CD8-positive, alpha-beta memory T cell (primary cell): ENCODE measurements around the gene IGIP. TPM values are rescaled to one million over a fixed set of nuclear protein-coding genes. Genes with fewer than 3 reads are reported as not detected.

Experiments used
- CTCF ChIA-PET: fragments of 350-600 bp; sonication (Branson Sonifier 250); formaldehyde crosslinking; loops from one replicate; lab custom pipeline; 2021; ENCODE audit warnings: antibody characterized with exemption; lab: Charles Lee
- POLR2A ChIA-PET: fragments of 350-600 bp; sonication (Branson Sonifier 250); formaldehyde crosslinking; loops from one replicate; lab custom pipeline; 2021; ENCODE audit warnings: antibody characterized with exemption; lab: Charles Lee
- DNase-seq, 5 donors: peaks; one replicate each; pipeline versions ENCODE4 v3.0.0 to v3.0.0-alpha.2; 2020 to 2022; ENCODE audit warnings: mixed read lengths in 1 of 5
- H3K27ac ChIP-seq: one replicate; pipeline ENCODE4 v1.7.0; 2013; ENCODE audit warnings: low read depth, mild to moderate bottlenecking, low read length, moderate library complexity
- H3K27me3 ChIP-seq: 2 replicates; pipeline ENCODE4 v1.7.0; 2013; ENCODE audit warnings: low read length, mild to moderate bottlenecking; ENCODE audit not compliant: insufficient read depth, poor library complexity, severe bottlenecking
- H3K36me3 ChIP-seq: 2 replicates; pipeline ENCODE4 v1.7.0; 2013; ENCODE audit warnings: mild to moderate bottlenecking, low read length, moderate library complexity; ENCODE audit not compliant: insufficient read depth
- H3K4me1 ChIP-seq: 2 replicates; pipeline ENCODE4 v1.7.0; 2013; ENCODE audit warnings: mild to moderate bottlenecking, low read length, moderate library complexity; ENCODE audit not compliant: insufficient read depth
- H3K4me3 ChIP-seq: 2 replicates; pipeline ENCODE4 v1.7.0; 2013; ENCODE audit warnings: mild to moderate bottlenecking, low read length
- H3K9me3 ChIP-seq: 2 replicates; pipeline ENCODE4 v1.7.0; 2013; ENCODE audit warnings: mild to moderate bottlenecking, low read length
- H3K27ac Mint-ChIP-seq, 8 donors: one replicate each; pipeline ENCODE4 v1.8.0; 2020 to 2021; ENCODE audit warnings: mixed read lengths in 8 of 8, mild to moderate bottlenecking in 6 of 8, inconsistent platforms in 3 of 8, moderate library complexity in 3 of 8
- H3K27me3 Mint-ChIP-seq, 2 donors: one replicate each; pipeline ENCODE4 v1.8.0; 2020 to 2021; ENCODE audit warnings: mixed read lengths in 2 of 2, mild to moderate bottlenecking in 1 of 2, moderate library complexity in 1 of 2
- H3K36me3 Mint-ChIP-seq, 3 donors: one replicate each; pipeline ENCODE4 v1.8.0; 2020 to 2021; ENCODE audit warnings: mixed read lengths in 3 of 3, inconsistent platforms in 1 of 3, mild to moderate bottlenecking in 1 of 3
- H3K4me1 Mint-ChIP-seq, 3 donors: one replicate each; pipeline ENCODE4 v1.8.0; 2020 to 2021; ENCODE audit warnings: mixed read lengths in 3 of 3, inconsistent platforms in 1 of 3, mild to moderate bottlenecking in 1 of 3
- H3K4me3 Mint-ChIP-seq, 7 donors: one replicate each; pipeline ENCODE4 v1.8.0; 2020 to 2021; ENCODE audit warnings: mixed read lengths in 7 of 7, mild to moderate bottlenecking in 6 of 7, moderate library complexity in 4 of 7, inconsistent platforms in 2 of 7
- H3K9me3 Mint-ChIP-seq, 5 donors: one replicate each; pipeline ENCODE4 v1.8.0; 2020 to 2022; ENCODE audit warnings: mixed read lengths in 5 of 5, mild to moderate bottlenecking in 3 of 5, moderate library complexity in 2 of 5, inconsistent platforms in 1 of 5
- polyA plus RNA-seq: library from polyadenylated mRNA; unstranded; fragments of 300-500 nt; fragmentation: Illumina TruSeq; gene quantifications from one replicate; pipeline ENCODE4 v1.2.3, GENCODE V29; 2021
- total RNA-seq, 2 experiments: library from RNA; stranded (reverse); gene quantifications; one replicate each; pipeline ENCODE4 v1.2.3, GENCODE V29; 2021

Gene IGIP
- total and polyA plus RNA-seq, 3 experiments from 2014 or later, result 0.29 to 4.1 (median 3.7) TPM

DNA sequence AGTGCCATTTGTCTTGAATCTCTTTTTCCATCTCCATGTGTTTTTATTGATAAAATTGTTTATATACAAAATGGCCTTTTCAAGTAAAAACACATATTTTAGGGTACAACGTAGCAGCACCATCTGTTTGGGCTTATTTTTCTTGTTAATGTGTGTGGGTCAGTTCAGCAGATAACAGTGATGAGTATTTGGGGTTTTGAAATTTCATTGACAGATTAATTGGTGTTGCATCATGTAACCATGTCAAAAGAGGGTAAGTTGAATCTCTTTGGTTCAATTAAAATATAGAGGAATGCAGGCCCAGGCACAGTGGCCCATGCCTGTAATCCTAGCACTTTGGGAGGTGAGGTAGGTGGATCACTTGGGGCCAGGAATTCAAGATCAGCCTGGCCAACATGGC is 31.9 kb upstream of the IGIP start:
- H3K36me3 ChIP-seq, result no peaks in the 10 kb centered on the region
- CTCF ChIA-PET, result interaction anchor here (1.0 kb wide), 1 partner anchor 20 kb away, joined by 3 read pairs; no protein-coding TSS in a partner anchor
- no peak for DNase-seq
- no peaks in the 10 kb centered on the region for H3K4me1 ChIP-seq
- H3K9me3 ChIP-seq, result no peaks in the 10 kb centered on the region
- POLR2A ChIA-PET, result no interaction called here
- H3K36me3 Mint-ChIP-seq, result peaks cover 1 to 22% (median 4%) of the 10 kb centered on the region in 3 donors
- H3K27me3 Mint-ChIP-seq, result peaks cover 25 to 29% of the 10 kb centered on the region in 2 donors
- H3K27me3 ChIP-seq, result no peaks in the 10 kb centered on the region
- H3K27ac ChIP-seq, result no peak overlapping the region
- H3K4me1 Mint-ChIP-seq, result no peaks in the 10 kb centered on the region
- H3K27ac Mint-ChIP-seq, result no peak overlapping the region
- H3K9me3 Mint-ChIP-seq, result peaks cover 19 to 26% (median 24%) of the 10 kb centered on the region in 5 donors
- no peak overlapping the region for H3K4me3 ChIP-seq
- H3K4me3 Mint-ChIP-seq, result no peak overlapping the region

- H3K27ac ChIP-seq, result no peak overlapping the region
- ChIA-PET POLR2A (no interaction called here), CTCF (interaction anchor here (1.0 kb wide), 1 partner anchor 21 kb away, joined by 3 read pairs; no protein-coding TSS in a partner anchor)
- H3K27me3 Mint-ChIP-seq, result peaks cover 21 to 29% of the 10 kb centered on the region in 2 donors
- no peak for DNase-seq
- H3K4me3 ChIP-seq, result no peak overlapping the region
- no peak overlapping the region for H3K4me3 Mint-ChIP-seq
- peaks cover 0 to 12% (median 4%) of the 10 kb centered on the region in 3 donors for H3K36me3 Mint-ChIP-seq
- no peaks in the 10 kb centered on the region for H3K27me3 ChIP-seq
- peaks cover 11 to 17% (median 16%) of the 10 kb centered on the region in 5 donors for H3K9me3 Mint-ChIP-seq
- H3K27ac Mint-ChIP-seq, result no peak overlapping the region
- H3K4me1 ChIP-seq, result no peaks in the 10 kb centered on the region
- no peaks in the 10 kb centered on the region for H3K36me3 ChIP-seq
- H3K9me3 ChIP-seq, result no peaks in the 10 kb centered on the region
- no peaks in the 10 kb centered on the region for H3K4me1 Mint-ChIP-seq
These were observed 30.8 kb upstream of the IGIP start for GRCh38 chr5:140094889-140095288.

- no peak overlapping the region for H3K4me3 Mint-ChIP-seq
- peaks cover 0 to 2% (median 0%) of the 10 kb centered on the region in 3 donors for H3K36me3 Mint-ChIP-seq
- Histone ChIP-seq H3K27me3 (no peaks in the 10 kb centered on the region), H3K4me1 (peaks cover under 1% of the 10 kb centered on the region), H3K36me3 (no peaks in the 10 kb centered on the region), H3K9me3 (no peaks in the 10 kb centered on the region), H3K4me3 (no peak overlapping the region), H3K27ac (no peak overlapping the region)
- H3K9me3 Mint-ChIP-seq, result no peaks in the 10 kb centered on the region
- H3K27me3 Mint-ChIP-seq, result peaks cover 8% of the 10 kb centered on the region in 2 donors
- POLR2A ChIA-PET, result no interaction called here
- DNase-seq, result no peak
- H3K27ac Mint-ChIP-seq, result no peak overlapping the region
- CTCF ChIA-PET, result interaction anchor here (1.1 kb wide), 1 partner anchor 45 kb away, joined by 3 read pairs; no protein-coding TSS in a partner anchor
- H3K4me1 Mint-ChIP-seq, result peaks cover 3% of the 10 kb centered on the region in 3 donors
These were observed 24.6 kb upstream of the IGIP start for GRCh38 chr5:140101179-140101578.

DNA sequence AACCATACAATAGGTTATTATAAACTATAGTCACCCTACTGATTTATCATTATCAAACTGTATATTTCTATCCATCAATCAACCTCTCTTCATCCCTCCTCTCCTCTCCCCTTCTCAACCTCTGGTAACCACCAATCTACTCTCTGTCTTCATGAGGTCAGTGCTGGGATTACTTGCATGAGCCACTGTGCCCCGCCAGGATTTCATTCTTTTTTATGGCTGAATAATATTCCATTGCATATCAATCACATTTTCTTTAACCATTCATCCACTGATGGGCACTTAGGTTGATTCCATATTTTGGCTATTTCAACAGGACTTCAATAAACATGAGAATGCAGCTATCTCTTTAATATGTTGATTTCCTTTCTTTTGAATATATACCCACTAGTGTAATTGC is 22.6 kb upstream of the IGIP start:
- Histone ChIP-seq H3K27me3 (no peaks in the 10 kb centered on the region), H3K27ac (no peak overlapping the region), H3K36me3 (no peaks in the 10 kb centered on the region), H3K4me1 (peaks cover 12% of the 10 kb centered on the region), H3K4me3 (no peak overlapping the region), H3K9me3 (no peaks in the 10 kb centered on the region)
- Mint-ChIP-seq H3K27me3 (peaks cover 4 to 8% of the 10 kb centered on the region in 2 donors), H3K9me3 (no peaks in the 10 kb centered on the region), H3K4me3 (no peak overlapping the region), H3K36me3 (peaks cover 0 to 6% (median 2%) of the 10 kb centered on the region in 3 donors), H3K4me1 (peaks cover 14 to 17% (median 15%) of the 10 kb centered on the region in 3 donors), H3K27ac (peak overlapping the region in 1 of 8 donors; percentile 57)
- CTCF ChIA-PET, result interaction anchor here (1.5 kb wide), 1 partner anchor 41 kb away, joined by 5 read pairs; no protein-coding TSS in a partner anchor
- DNase-seq, result no peak
- POLR2A ChIA-PET, result interaction anchor here (0.6 to 0.7 kb wide), 2 partner anchors 71 to 998 kb away, joined by 3 read pairs; no protein-coding TSS in a partner anchor

GRCh38 chr5:140104100-140104499 is 21.6 kb upstream of the IGIP start:
- H3K4me1 ChIP-seq, result peaks cover 21% of the 10 kb centered on the region
- H3K9me3 Mint-ChIP-seq, result no peaks in the 10 kb centered on the region
- no peak overlapping the region for H3K4me3 Mint-ChIP-seq
- H3K36me3 Mint-ChIP-seq, result peaks cover 0 to 10% (median 2%) of the 10 kb centered on the region in 3 donors
- no peak overlapping the region for H3K4me3 ChIP-seq
- H3K27ac Mint-ChIP-seq, result no peak overlapping the region
- no peaks in the 10 kb centered on the region for H3K27me3 ChIP-seq
- no peaks in the 10 kb centered on the region for H3K9me3 ChIP-seq
- CTCF ChIA-PET, result interaction anchor here (1.5 kb wide), 1 partner anchor 40 kb away, joined by 5 read pairs; no protein-coding TSS in a partner anchor
- H3K27ac ChIP-seq, result no peak overlapping the region
- POLR2A ChIA-PET, result no interaction called here
- H3K4me1 Mint-ChIP-seq, result peaks cover 23 to 26% (median 24%) of the 10 kb centered on the region in 3 donors
- no peak for DNase-seq
- peaks cover 5 to 11% of the 10 kb centered on the region in 2 donors for H3K27me3 Mint-ChIP-seq
- H3K36me3 ChIP-seq, result no peaks in the 10 kb centered on the region

DNA sequence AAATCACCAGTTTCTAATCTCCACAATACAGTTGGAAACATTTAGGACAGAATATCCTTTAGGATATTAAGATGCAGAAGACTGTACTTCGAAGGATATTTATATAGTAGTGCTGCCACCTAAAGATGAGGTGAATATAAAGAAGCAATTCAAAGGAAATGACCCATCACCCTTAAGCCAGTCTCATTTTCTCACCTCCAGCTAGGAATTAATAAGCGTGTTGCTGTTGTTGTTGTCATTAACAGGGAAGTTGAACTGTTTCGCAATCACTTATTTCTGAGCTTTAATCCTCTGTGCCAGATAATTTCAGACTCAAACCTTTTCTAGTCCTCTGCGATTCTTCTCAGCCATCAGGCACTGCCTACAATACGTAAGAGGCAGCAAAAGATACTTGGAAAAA is 19.6 kb upstream of the IGIP start:
- POLR2A ChIA-PET, result no interaction called here
- Histone ChIP-seq H3K27me3 (no peaks in the 10 kb centered on the region), H3K4me1 (peaks cover 27% of the 10 kb centered on the region), H3K27ac (no peak overlapping the region), H3K4me3 (no peak overlapping the region), H3K9me3 (no peaks in the 10 kb centered on the region), H3K36me3 (no peaks in the 10 kb centered on the region)
- Mint-ChIP-seq H3K27me3 (peaks cover 4 to 8% of the 10 kb centered on the region in 2 donors), H3K4me3 (peak overlapping the region in 6 of 7 donors; percentile 29 to 97 (median 94)), H3K4me1 (peaks cover 31 to 43% (median 33%) of the 10 kb centered on the region in 3 donors), H3K36me3 (peaks cover 0 to 10% (median 0%) of the 10 kb centered on the region in 3 donors), H3K9me3 (no peaks in the 10 kb centered on the region), H3K27ac (peak overlapping the region; percentile 96 to 100 (median 99))
- CTCF ChIA-PET, result interaction anchor here (1.8 to 2.1 kb wide), 3 partner anchors 38 to 52 kb away, joined by 6 to 8 read pairs (median 6); no protein-coding TSS in a partner anchor
- DNase-seq, result no peak

GRCh38 chr5:140106805-140107311 is 18.9 kb upstream of the IGIP start:
- Histone ChIP-seq H3K36me3 (no peaks in the 10 kb centered on the region), H3K4me3 (peak overlapping the region; percentile 60), H3K9me3 (no peaks in the 10 kb centered on the region), H3K4me1 (peaks cover 32% of the 10 kb centered on the region), H3K27ac (peak overlapping the region; percentile 93), H3K27me3 (no peaks in the 10 kb centered on the region)
- POLR2A ChIA-PET, result interaction anchor here (0.8 to 1.5 kb wide), 6 partner anchors 10 to 294 kb away, joined by 3 to 12 read pairs (median 4); no protein-coding TSS in a partner anchor
- Mint-ChIP-seq H3K36me3 (peaks cover 0 to 10% (median 0%) of the 10 kb centered on the region in 3 donors), H3K9me3 (no peaks in the 10 kb centered on the region), H3K4me1 (peaks cover 33 to 48% (median 35%) of the 10 kb centered on the region in 3 donors), H3K27me3 (peaks cover 4 to 6% of the 10 kb centered on the region in 2 donors), H3K4me3 (peak overlapping the region; percentile 88 to 97 (median 95)), H3K27ac (peak overlapping the region; percentile 96 to 100 (median 99))
- CTCF ChIA-PET, result interaction anchor here (1.0 to 2.1 kb wide), 9 partner anchors 11 to 51 kb away, joined by 3 to 11 read pairs (median 6); no protein-coding TSS in a partner anchor
- DNase-seq, result no peak
